PC-3 (cell line): ENCODE data around the gene GRIP1. TPM values are rescaled to one million over a fixed set of nuclear protein-coding genes. Genes with fewer than 3 reads are reported as not detected.

Source experiments
- ATAC-seq: fragments of 200-7000 bp; cut with Tn5 transposase; 2 replicates; pipeline ENCODE4 v1.9.1; 2020; ENCODE audit warnings: mild to moderate bottlenecking, moderate library complexity
- BruUV-seq: library from RNA; stranded (reverse); fragments of 400-500 nt; replicated peaks from 2 replicates; lab custom pipeline; 2021; lab: Mats Ljungman, UMichigan
- CTCF ChIA-PET: fragments of 300-600 bp; sonication (Branson Sonifier 250); formaldehyde crosslinking; loops from one replicate; lab custom pipeline; 2022; ENCODE audit warnings: antibody characterized with exemption; lab: Charles Lee
- POLR2A ChIA-PET: fragments of 300-600 bp; sonication (Branson Sonifier 250); formaldehyde crosslinking; loops from one replicate; lab custom pipeline; 2022; ENCODE audit warnings: antibody characterized with exemption; ENCODE audit not compliant: unreplicated experiment; lab: Charles Lee
- DNase-seq: peaks from one replicate; pipeline ENCODE4 v3.0.0-alpha.2; 2015
- H2AFZ ChIP-seq: fragments of 300-600 bp; sonication (generic); 2 replicates; pipeline ENCODE4 v1.6.0; 2016; ENCODE audit warnings: antibody characterized with exemption, low read length
- H3F3A ChIP-seq: fragments of 300-600 bp; sonication (generic); one replicate; pipeline ENCODE4 v1.6.0; 2017; ENCODE audit warnings: antibody characterized with exemption, low read length, control low read depth, mild to moderate bottlenecking; ENCODE audit not compliant: unreplicated experiment
- H3K27ac ChIP-seq: fragments of 300-600 bp; sonication (generic); 2 replicates; pipeline ENCODE4 v1.5.1; 2016; ENCODE audit warnings: mild to moderate bottlenecking, low read length
- H3K27me3 ChIP-seq: fragments of 300-600 bp; sonication (generic); 2 replicates; pipeline ENCODE4 v1.6.1; 2016; ENCODE audit warnings: low read length, mixed read lengths
- H3K36me3 ChIP-seq: fragments of 300-600 bp; sonication (generic); 2 replicates; pipeline ENCODE4 v1.6.1; 2016; ENCODE audit warnings: low read depth, mixed run types, low read length, mixed read lengths
- H3K4me1 ChIP-seq: fragments of 300-600 bp; sonication (generic); 2 replicates; pipeline ENCODE4 v1.5.1; 2016; ENCODE audit warnings: low read length; ENCODE audit not compliant: insufficient read depth
- H3K4me2 ChIP-seq: fragments of 300-600 bp; sonication (generic); 2 replicates; pipeline ENCODE4 v1.6.0; 2016; ENCODE audit warnings: low read length
- H3K4me3 ChIP-seq: fragments of 300-600 bp; sonication (generic); 2 replicates; pipeline ENCODE4 v1.5.1; 2016; ENCODE audit warnings: mild to moderate bottlenecking, low read length, mixed read lengths
- H3K79me2 ChIP-seq: fragments of 300-600 bp; sonication (generic); 2 replicates; pipeline ENCODE4 v1.6.1; 2017; ENCODE audit warnings: low read length, mixed read lengths
- H3K9ac ChIP-seq: fragments of 300-600 bp; sonication (generic); 2 replicates; pipeline ENCODE4 v1.6.0; 2016; ENCODE audit warnings: mild to moderate bottlenecking, low read length
- H3K9me2 ChIP-seq: fragments of 300-600 bp; sonication (generic); replicated peaks from 2 replicates; pipeline ENCODE4 v1.6.1; 2016; ENCODE audit warnings: mixed run types, low read length, mixed read lengths
- H3K9me3 ChIP-seq: fragments of 300-600 bp; sonication (generic); 2 replicates; pipeline ENCODE4 v1.6.1; 2016; ENCODE audit warnings: low read length, mixed read lengths
- H4K20me1 ChIP-seq: fragments of 300-600 bp; sonication (generic); 2 replicates; pipeline ENCODE4 v1.6.1; 2016; ENCODE audit warnings: low read length, mixed read lengths
- CTCF ChIP-seq: fragments of 300-600 bp; sonication (generic); conservative IDR thresholded peaks from 2 replicates; pipeline ENCODE4 v1.5.1; 2017; ENCODE audit warnings: antibody characterized with exemption, low read depth, mild to moderate bottlenecking, low read length
- EZH2 ChIP-seq: fragments of 300-600 bp; sonication (generic); IDR thresholded peaks from one replicate; pipeline ENCODE4 v1.6.1; 2017; ENCODE audit warnings: antibody characterized with exemption, mild to moderate bottlenecking, low read length; ENCODE audit not compliant: unreplicated experiment
- EZH2phosphoT487 ChIP-seq: fragments of 300-600 bp; sonication (generic); IDR thresholded peaks from 2 replicates; pipeline ENCODE4 v1.6.1; 2018; ENCODE audit warnings: mild to moderate bottlenecking, antibody characterized with exemption, low read length, borderline replicate concordance
- intact Hi-C: fragments of 100-400 bp; cut with micrococcal nuclease; formaldehyde crosslinking; loops from 2 replicates; pipeline ENCODE4 v1.9.0; 2023
- total RNA-seq: library from RNA; depleted of rRNA; stranded (reverse); fragments of >200 nt; gene quantifications from 2 replicates; pipeline ENCODE4 v1.2.3, GENCODE V29; 2014

The GRIP1 gene
- total RNA-seq, 1 experiment from 2014 or later: 2.0 TPM

DNA sequence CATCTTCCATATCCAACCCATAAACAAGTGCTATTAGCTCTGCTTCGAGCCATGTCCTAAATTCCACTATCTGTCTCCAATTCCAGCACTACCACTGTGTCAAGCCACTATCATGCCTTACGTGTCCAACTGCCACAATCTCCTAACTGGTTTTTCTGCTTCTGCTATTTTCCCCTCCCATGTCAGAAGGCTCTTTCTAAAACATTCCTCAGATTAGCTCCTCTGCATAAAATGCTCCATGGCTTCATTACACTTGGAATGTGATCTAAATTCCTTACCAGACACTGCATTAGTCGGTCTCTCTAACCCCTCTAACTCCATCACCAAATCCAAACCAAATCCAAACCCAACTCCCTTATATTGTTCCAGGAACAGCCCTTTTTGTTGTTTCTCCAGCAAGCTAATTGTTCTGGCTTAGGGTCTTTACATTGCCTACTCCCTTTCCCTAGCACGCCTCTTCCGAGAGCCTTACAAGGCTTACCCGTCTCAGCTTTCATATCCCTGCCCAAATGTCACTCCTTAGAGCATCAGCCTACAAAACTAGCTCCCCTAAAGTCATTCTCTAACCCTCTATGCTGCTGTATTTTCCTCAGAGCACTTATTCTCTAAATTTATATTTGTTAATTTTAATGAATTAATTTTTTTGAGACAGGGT is 236.8 kb downstream of the GRIP1 start:
- intact Hi-C loops: no loop called here
- POLR2A ChIA-PET: no interaction called here
- Histone ChIP-seq H3K36me3 (no peaks in the 10 kb centered on the region), H3K4me3 (no peak overlapping the region), H3K79me2 (no peaks in the 10 kb centered on the region), H3K9me3 (no peaks in the 10 kb centered on the region), H3K27ac (no peak overlapping the region), H3K4me1 (no peaks in the 10 kb centered on the region), H3K27me3 (no peaks in the 10 kb centered on the region), H3F3A (no peaks in the 10 kb centered on the region), H4K20me1 (no peaks in the 10 kb centered on the region), H3K9me2 (no peaks in the 10 kb centered on the region), H3K9ac (no peak overlapping the region), H3K4me2 (no peak overlapping the region), H2AFZ (no peak overlapping the region)
- BruUV-seq: no TSS peak
- no peak for DNase-seq
- TF ChIP-seq EZH2: no peak
- no peak for TF ChIP-seq CTCF
- no peak for TF ChIP-seq EZH2phosphoT487
- ATAC-seq: no peak
- CTCF ChIA-PET: no interaction called here

DNA sequence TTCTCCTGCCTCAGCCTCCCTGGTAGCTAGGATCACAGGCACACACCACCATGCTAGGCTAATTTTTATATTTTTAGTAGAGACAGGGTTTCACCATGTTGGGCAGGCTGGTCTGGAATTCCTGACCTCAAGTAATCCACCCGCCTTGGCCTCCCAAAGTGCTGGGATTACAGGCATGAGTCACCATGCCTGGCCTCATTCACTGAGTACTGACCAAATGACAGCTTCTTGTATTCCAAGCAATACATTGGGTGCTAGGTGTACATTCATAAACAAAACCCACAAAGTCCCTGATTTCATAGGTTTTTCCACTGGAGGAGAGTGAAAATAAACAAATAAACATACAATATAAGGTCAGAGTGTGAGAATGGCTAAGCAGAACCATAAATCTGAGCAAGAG is 240.3 kb downstream of the GRIP1 start:
- Histone ChIP-seq H3F3A (no peaks in the 10 kb centered on the region), H3K4me1 (no peaks in the 10 kb centered on the region), H3K4me2 (no peak overlapping the region), H3K9ac (no peak overlapping the region), H2AFZ (no peak overlapping the region), H3K9me2 (no peaks in the 10 kb centered on the region), H3K27me3 (no peaks in the 10 kb centered on the region), H3K27ac (no peak overlapping the region), H3K9me3 (no peaks in the 10 kb centered on the region), H3K79me2 (no peaks in the 10 kb centered on the region), H3K4me3 (no peak overlapping the region), H3K36me3 (no peaks in the 10 kb centered on the region), H4K20me1 (no peaks in the 10 kb centered on the region)
- CTCF ChIA-PET: no interaction called here
- POLR2A ChIA-PET: no interaction called here
- BruUV-seq: no TSS peak
- no peak for ATAC-seq
- DNase-seq: peak; percentile 34
- intact Hi-C loops: no loop called here
- TF ChIP-seq EZH2: no peak
- TF ChIP-seq EZH2phosphoT487: no peak
- TF ChIP-seq CTCF: no peak

- DNase-seq: no peak
- POLR2A ChIA-PET: no interaction called here
Measured at GRCh38 chr12:66430106-66430505, 248.8 kb downstream of the GRIP1 start.

More at GRCh38 chr12:66430106-66430505, 248.8 kb downstream of the GRIP1 start:
- H3F3A ChIP-seq: no peaks in the 10 kb centered on the region
- H3K4me1 ChIP-seq: no peaks in the 10 kb centered on the region
- no peak overlapping the region for H2AFZ ChIP-seq
- no peaks in the 10 kb centered on the region for H3K27me3 ChIP-seq
- TF ChIP-seq EZH2phosphoT487: no peak
- no peak for TF ChIP-seq CTCF
- no peak for TF ChIP-seq EZH2
- H3K36me3 ChIP-seq: no peaks in the 10 kb centered on the region
- CTCF ChIA-PET: no interaction called here
- H3K4me2 ChIP-seq: no peak overlapping the region
- intact Hi-C loops: no loop called here
- no peaks in the 10 kb centered on the region for H3K79me2 ChIP-seq
- H3K9ac ChIP-seq: no peak overlapping the region
- ATAC-seq: no peak
- no peaks in the 10 kb centered on the region for H3K9me3 ChIP-seq
- no TSS peak for BruUV-seq
- no peak overlapping the region for H3K27ac ChIP-seq
- H4K20me1 ChIP-seq: no peaks in the 10 kb centered on the region
- no peak overlapping the region for H3K4me3 ChIP-seq
- H3K9me2 ChIP-seq: no peaks in the 10 kb centered on the region
